Fibroblast of mammary gland (primary cell): ENCODE data around the gene PRM1.

ENCODE experiments used
- DNase-seq: peaks from one replicate; pipeline ENCODE4 v3.0.0-alpha.2; 2010; ENCODE audit warnings: low read depth
- H3K4me3 ChIP-seq: 2 replicates; pipeline ENCODE4 v1.5.1; 2011; ENCODE audit warnings: low read depth, mild to moderate bottlenecking, low read length, moderate library complexity; ENCODE audit not compliant: control insufficient read depth
- CTCF ChIP-seq: conservative IDR thresholded peaks from 2 replicates; pipeline ENCODE4 v1.5.1; 2011; ENCODE audit warnings: low read depth, low read length, inconsistent platforms; ENCODE audit not compliant: control insufficient read depth, insufficient read depth

Gene PRM1

GRCh38 chr16:11264155-11264832 lies 16.8 kb downstream of the PRM1 start:
- no peak overlapping the region for H3K4me3 ChIP-seq
- TF ChIP-seq CTCF: no peak
- DNase-seq: no peak

- no peak overlapping the region for H3K4me3 ChIP-seq
- no peak for TF ChIP-seq CTCF
- no peak for DNase-seq
Observed at GRCh38 chr16:11263737-11264136, 17.4 kb downstream of the PRM1 start.

- TF ChIP-seq CTCF: no peak
Observed at GRCh38 chr16:11262915-11263314, 18.2 kb downstream of the PRM1 start.

GRCh38 chr16:11260596-11260966 lies 20.5 kb downstream of the PRM1 start:
- TF ChIP-seq CTCF: no peak
- H3K4me3 ChIP-seq: no peak overlapping the region
- no peak for DNase-seq

More at GRCh38 chr16:11262915-11263314, 18.2 kb downstream of the PRM1 start:
- DNase-seq: no peak
- no peak overlapping the region for H3K4me3 ChIP-seq

- no peak for DNase-seq
- TF ChIP-seq CTCF: no peak
Observed at GRCh38 chr16:11259655-11260595, 21.2 kb downstream of the PRM1 start.

GRCh38 chr16:11258553-11259492 lies 22.3 kb downstream of the PRM1 start:
- no peak for DNase-seq
- H3K4me3 ChIP-seq: no peak overlapping the region
- no peak for TF ChIP-seq CTCF

More at GRCh38 chr16:11259655-11260595, 21.2 kb downstream of the PRM1 start:
- H3K4me3 ChIP-seq: no peak overlapping the region
